ENCODE results near the gene CARF. TPM values are rescaled to one million over a fixed set of nuclear protein-coding genes. Genes with fewer than 3 reads are reported as not detected.
A peak's percentile ranks its signal among the peaks of the same experiment; 100 is the strongest.
"Not testable (repeated sequence)": the region's sequence is repeated elsewhere in the genome, so short reads cannot be mapped to it uniquely, and the experiment has no call there.

Gene CARF
- total RNA-seq, 1 donor from 2014 or later: 13.1 TPM

GRCh38 chr2:202881570-202881969, 30.5 kb upstream of the CARF start:
- TF ChIP-seq CTCF (IDR thresholded peaks at IDR 0.05; ENCODE audit: unreplicated experiment): no peak
- H3K27ac Mint-ChIP-seq: no peak overlapping the region
- H3K4me1 Mint-ChIP-seq (ENCODE audit: low read depth): no peaks in the 10 kb centered on the region
- no peak for DNase-seq (ENCODE audit: low spot score, unreplicated experiment)
- H3K36me3 Mint-ChIP-seq (ENCODE audit: insufficient read depth): peaks cover 14% of the 10 kb centered on the region
- H3K4me3 Mint-ChIP-seq (ENCODE audit: low read depth): no peak overlapping the region
- H3K9me3 Mint-ChIP-seq (ENCODE audit: low read depth): no peaks in the 10 kb centered on the region
- H3K27me3 Mint-ChIP-seq: no peaks in the 10 kb centered on the region

- DNase-seq (ENCODE audit: low spot score, unreplicated experiment): no peak
- TF ChIP-seq CTCF (IDR thresholded peaks at IDR 0.05; ENCODE audit: unreplicated experiment): no peak
- H3K36me3 Mint-ChIP-seq (ENCODE audit: insufficient read depth): peaks cover 16% of the 10 kb centered on the region
- H3K4me1 Mint-ChIP-seq (ENCODE audit: low read depth): no peaks in the 10 kb centered on the region
- H3K9me3 Mint-ChIP-seq (ENCODE audit: low read depth): no peaks in the 10 kb centered on the region
- no peaks in the 10 kb centered on the region for H3K27me3 Mint-ChIP-seq
- H3K4me3 Mint-ChIP-seq (ENCODE audit: low read depth): no peak overlapping the region
- H3K27ac Mint-ChIP-seq: no peak overlapping the region
These were observed 27.9 kb upstream of the CARF start for GRCh38 chr2:202883987-202884675.

GRCh38 chr2:202885190-202885589, 26.9 kb upstream of the CARF start:
- H3K4me1 Mint-ChIP-seq (ENCODE audit: low read depth): no peaks in the 10 kb centered on the region
- TF ChIP-seq CTCF (IDR thresholded peaks at IDR 0.05; ENCODE audit: unreplicated experiment): no peak
- H3K27ac Mint-ChIP-seq: no peak overlapping the region
- no peaks in the 10 kb centered on the region for H3K27me3 Mint-ChIP-seq
- no peak overlapping the region for H3K4me3 Mint-ChIP-seq (ENCODE audit: low read depth)
- H3K9me3 Mint-ChIP-seq (ENCODE audit: low read depth): no peaks in the 10 kb centered on the region
- no peak for DNase-seq (ENCODE audit: low spot score, unreplicated experiment)
- peaks cover 16% of the 10 kb centered on the region for H3K36me3 Mint-ChIP-seq (ENCODE audit: insufficient read depth)

GRCh38 chr2:202905507-202905906, 6.6 kb upstream of the CARF start:
- not testable (repeated sequence) for H3K27me3 Mint-ChIP-seq; H3K27ac Mint-ChIP-seq; H3K4me1 Mint-ChIP-seq (ENCODE audit: low read depth); H3K4me3 Mint-ChIP-seq (ENCODE audit: low read depth); DNase-seq (ENCODE audit: low spot score, unreplicated experiment)
- Mint-ChIP-seq H3K9me3 (ENCODE audit: low read depth) (peaks cover 12% of the 10 kb centered on the region), H3K36me3 (ENCODE audit: insufficient read depth) (peaks cover 23% of the 10 kb centered on the region)

- no peak for DNase-seq (ENCODE audit: low spot score, unreplicated experiment)
- Mint-ChIP-seq H3K27ac (peak overlapping the region; percentile 39), H3K4me3 (ENCODE audit: low read depth) (no peak overlapping the region)
These were observed 3.9 kb upstream of the CARF start for GRCh38 chr2:202908186-202908585.

More at GRCh38 chr2:202908186-202908585, 3.9 kb upstream of the CARF start:
- no peak for TF ChIP-seq CTCF (IDR thresholded peaks at IDR 0.05; ENCODE audit: unreplicated experiment)
- Mint-ChIP-seq H3K27me3 (no peaks in the 10 kb centered on the region), H3K9me3 (ENCODE audit: low read depth) (peaks cover 12% of the 10 kb centered on the region), H3K4me1 (ENCODE audit: low read depth) (peaks cover 16% of the 10 kb centered on the region), H3K36me3 (ENCODE audit: insufficient read depth) (peaks cover 22% of the 10 kb centered on the region)
